Neural cell (in vitro differentiated cells): ENCODE results near the gene LRRC27.

ENCODE experiments used
- EP300 ChIP-seq: fragments of 450-650 bp; conservative IDR thresholded peaks from 2 replicates; pipeline ENCODE4 v1.6.1; 2014; ENCODE audit warnings: antibody characterized with exemption, mild to moderate bottlenecking, moderate library complexity; ENCODE audit not compliant: poor library complexity, severe bottlenecking
- EZH2 ChIP-seq: fragments of 200-600, 300-800 bp; shearing (Covaris generic), sonication (generic); IDR thresholded peaks from 2 replicates; pipeline ENCODE4 v1.6.1; 2014; ENCODE audit warnings: antibody characterized with exemption, low read length, borderline replicate concordance, mild to moderate bottlenecking; ENCODE audit not compliant: insufficient read depth, poor library complexity, severe bottlenecking
- MXI1 ChIP-seq: fragments of 450-650 bp; conservative IDR thresholded peaks from 2 replicates; pipeline ENCODE4 v1.6.1; 2014; ENCODE audit warnings: antibody characterized with exemption, mild to moderate bottlenecking; ENCODE audit not compliant: poor library complexity, severe bottlenecking
- POLR2AphosphoS5 ChIP-seq: IDR thresholded peaks from 2 replicates; pipeline ENCODE4 v1.6.1; 2012
- SMC3 ChIP-seq: fragments of 450-650 bp; conservative IDR thresholded peaks from 2 replicates; pipeline ENCODE4 v1.6.1; 2014; ENCODE audit warnings: antibody characterized with exemption, mild to moderate bottlenecking, moderate library complexity; ENCODE audit not compliant: poor library complexity
- TAF1 ChIP-seq: IDR thresholded peaks from 2 replicates; pipeline ENCODE4 v1.6.1; 2012; ENCODE audit warnings: low read depth
- TF ChIP-seq, protein P1 (sequence below): fragments of 450-650 bp; IDR thresholded peaks from 2 replicates; pipeline ENCODE4 v1.5.1; 2014; ENCODE audit warnings: antibody characterized with exemption, mild to moderate bottlenecking, moderate library complexity; ENCODE audit not compliant: poor library complexity, severe bottlenecking
- TF ChIP-seq, protein P2 (sequence below): IDR thresholded peaks from 2 replicates; pipeline ENCODE4 v1.6.1; 2012; ENCODE audit warnings: borderline replicate concordance

DNA sequence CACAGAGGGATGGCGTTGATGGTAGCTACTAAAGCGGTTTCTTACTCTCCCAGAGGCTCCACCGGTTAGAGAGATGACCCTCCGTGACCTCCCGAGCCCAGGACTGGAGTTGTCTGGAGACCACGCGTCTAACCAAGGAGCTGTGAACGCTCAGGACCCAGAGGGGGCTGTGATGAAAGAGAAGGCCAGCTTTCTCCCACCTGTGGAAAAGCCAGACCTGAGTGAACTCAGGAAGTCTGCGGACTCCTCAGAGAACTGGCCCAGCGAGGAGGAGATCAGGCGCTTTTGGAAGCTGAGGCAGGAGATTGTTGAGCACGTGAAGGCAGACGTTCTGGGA, 15.9 kb downstream of the LRRC27 start:
- TF ChIP-seq, protein P1, sequence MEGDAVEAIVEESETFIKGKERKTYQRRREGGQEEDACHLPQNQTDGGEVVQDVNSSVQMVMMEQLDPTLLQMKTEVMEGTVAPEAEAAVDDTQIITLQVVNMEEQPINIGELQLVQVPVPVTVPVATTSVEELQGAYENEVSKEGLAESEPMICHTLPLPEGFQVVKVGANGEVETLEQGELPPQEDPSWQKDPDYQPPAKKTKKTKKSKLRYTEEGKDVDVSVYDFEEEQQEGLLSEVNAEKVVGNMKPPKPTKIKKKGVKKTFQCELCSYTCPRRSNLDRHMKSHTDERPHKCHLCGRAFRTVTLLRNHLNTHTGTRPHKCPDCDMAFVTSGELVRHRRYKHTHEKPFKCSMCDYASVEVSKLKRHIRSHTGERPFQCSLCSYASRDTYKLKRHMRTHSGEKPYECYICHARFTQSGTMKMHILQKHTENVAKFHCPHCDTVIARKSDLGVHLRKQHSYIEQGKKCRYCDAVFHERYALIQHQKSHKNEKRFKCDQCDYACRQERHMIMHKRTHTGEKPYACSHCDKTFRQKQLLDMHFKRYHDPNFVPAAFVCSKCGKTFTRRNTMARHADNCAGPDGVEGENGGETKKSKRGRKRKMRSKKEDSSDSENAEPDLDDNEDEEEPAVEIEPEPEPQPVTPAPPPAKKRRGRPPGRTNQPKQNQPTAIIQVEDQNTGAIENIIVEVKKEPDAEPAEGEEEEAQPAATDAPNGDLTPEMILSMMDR, result no peak
- TF ChIP-seq SMC3 (no peak), EZH2 (no peak), EP300 (no peak), POLR2AphosphoS5 (no peak), TAF1 (no peak), MXI1 (no peak)
- TF ChIP-seq, protein P2, sequence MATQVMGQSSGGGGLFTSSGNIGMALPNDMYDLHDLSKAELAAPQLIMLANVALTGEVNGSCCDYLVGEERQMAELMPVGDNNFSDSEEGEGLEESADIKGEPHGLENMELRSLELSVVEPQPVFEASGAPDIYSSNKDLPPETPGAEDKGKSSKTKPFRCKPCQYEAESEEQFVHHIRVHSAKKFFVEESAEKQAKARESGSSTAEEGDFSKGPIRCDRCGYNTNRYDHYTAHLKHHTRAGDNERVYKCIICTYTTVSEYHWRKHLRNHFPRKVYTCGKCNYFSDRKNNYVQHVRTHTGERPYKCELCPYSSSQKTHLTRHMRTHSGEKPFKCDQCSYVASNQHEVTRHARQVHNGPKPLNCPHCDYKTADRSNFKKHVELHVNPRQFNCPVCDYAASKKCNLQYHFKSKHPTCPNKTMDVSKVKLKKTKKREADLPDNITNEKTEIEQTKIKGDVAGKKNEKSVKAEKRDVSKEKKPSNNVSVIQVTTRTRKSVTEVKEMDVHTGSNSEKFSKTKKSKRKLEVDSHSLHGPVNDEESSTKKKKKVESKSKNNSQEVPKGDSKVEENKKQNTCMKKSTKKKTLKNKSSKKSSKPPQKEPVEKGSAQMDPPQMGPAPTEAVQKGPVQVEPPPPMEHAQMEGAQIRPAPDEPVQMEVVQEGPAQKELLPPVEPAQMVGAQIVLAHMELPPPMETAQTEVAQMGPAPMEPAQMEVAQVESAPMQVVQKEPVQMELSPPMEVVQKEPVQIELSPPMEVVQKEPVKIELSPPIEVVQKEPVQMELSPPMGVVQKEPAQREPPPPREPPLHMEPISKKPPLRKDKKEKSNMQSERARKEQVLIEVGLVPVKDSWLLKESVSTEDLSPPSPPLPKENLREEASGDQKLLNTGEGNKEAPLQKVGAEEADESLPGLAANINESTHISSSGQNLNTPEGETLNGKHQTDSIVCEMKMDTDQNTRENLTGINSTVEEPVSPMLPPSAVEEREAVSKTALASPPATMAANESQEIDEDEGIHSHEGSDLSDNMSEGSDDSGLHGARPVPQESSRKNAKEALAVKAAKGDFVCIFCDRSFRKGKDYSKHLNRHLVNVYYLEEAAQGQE, result no peak
